Pancreas (tissue), 10 donors: ENCODE measurements around the gene VWA1. TPM values are rescaled to one million over a fixed set of nuclear protein-coding genes. Genes with fewer than 3 reads are reported as not detected.
"Not testable (repeated sequence)": the region's sequence is repeated elsewhere in the genome, so short reads cannot be mapped to it uniquely, and the experiment has no call there.

Experiments used
- ATAC-seq, 4 donors: fragments of 200-7000 bp; cut with Tn5 transposase; one replicate each; pipeline versions ENCODE4 v1.8.0 to v1.9.1; 2020; ENCODE audit warnings: mild to moderate bottlenecking in 4 of 4, moderate library complexity in 4 of 4
- DNase-seq, 6 donors: peaks; one replicate each; pipeline ENCODE4 v3.0.0-alpha.2; 2020
- FAIRE-seq: peaks from 2 replicates; lab custom pipeline; 2012; peaks lifted over from hg19 to GRCh38; lab: Jason Lieb, UNC
- H3K27ac ChIP-seq, 4 donors: fragments of 200-600 bp; sonication (generic); 1 replicate in 3 of 4; 2 replicates in 1 of 4; pipeline versions ENCODE4 v1.5.0 to v1.8.0; 2020
- H3K27me3 ChIP-seq, 4 donors: fragments of 200-600 bp; one replicate each; pipeline ENCODE4 v1.8.0; 2021
- H3K36me3 ChIP-seq, 3 donors: fragments of 200-600 bp; sonication (generic) in 1 of 3; one replicate each; pipeline versions ENCODE4 v1.5.0 to v1.8.0; 2020 to 2021
- H3K4me1 ChIP-seq, 3 donors: fragments of 200-600 bp; one replicate each; pipeline ENCODE4 v1.8.0; 2021
- H3K4me3 ChIP-seq, 4 donors: fragments of 200-600 bp; sonication (generic) in 2 of 4; one replicate each; pipeline versions ENCODE4 v1.5.0 to v1.8.0; 2020 to 2021
- H3K9me3 ChIP-seq, 4 donors: fragments of 200-600 bp; one replicate each; pipeline ENCODE4 v1.8.0; 2021
- WGBS, 2 donors: extraction: QIAGEN DNeasy Blood & Tissue Kit; methylation state at CpG; one replicate each; pipeline ENCODE4 v1.1.7; 2013; 5-methylcytosine and 5-hydroxymethylcytosine counted together
- intact Hi-C, 3 donors: fragments of 100-400 bp; cut with DNase I; formaldehyde crosslinking; loops; one replicate each; pipeline versions ENCODE4 v1.11.1 to v1.14.2; 2022
- polyA plus RNA-seq, 2 donors: library from polyadenylated mRNA; stranded (reverse); fragments of 200-250 nt; gene quantifications; one replicate each; pipeline ENCODE4 v1.2.3, GENCODE V29; 2013
- total RNA-seq, 6 donors: library from RNA; stranded (reverse); fragmentation: NEBNext Ultra II Directional in 4 of 6; extraction: Animal tissue kit (Norgen Biotek cat#: 25700) in 4 of 6; gene quantifications; one replicate each; pipeline versions ENCODE4 v1.2.1 to v1.2.4, GENCODE V29; 2021 to 2023
- TF ChIP-seq, protein P1 (sequence below), 4 donors: fragments of 200-600 bp; sonication (generic) in 3 of 4; IDR thresholded peaks; one replicate each; pipeline versions ENCODE4 v1.5.0 to v1.8.0; 2021; ENCODE audit warnings: antibody characterized with exemption in 4 of 4
- donor health status: healthy with polysubstance abuse.
- donor health status: DM: no; HTN: no; CAD: no; lungs with moderate emphysema.
- donor health status: DM: no; HTN: no; CAD: no.
- donor health status: control.
- donor health status: control.
- donor health status: Bipolar disorder and iron deficiency.
- donor health status: DM: yes; HTN: yes; CAD: no.
- donor health status: DM: no; HTN: no; CAD: no.
- donor health status: DM: no; HTN: no; CAD: no.
- donor health status: DM: yes; HTN: yes; CAD: no.

The VWA1 gene
- total and polyA plus RNA-seq, 8 donors, result 25.4 to 138 (median 55.2) TPM

GRCh38 chr1:1455366-1455884 lies 19.9 kb downstream of the VWA1 start:
- TF ChIP-seq, protein P1, sequence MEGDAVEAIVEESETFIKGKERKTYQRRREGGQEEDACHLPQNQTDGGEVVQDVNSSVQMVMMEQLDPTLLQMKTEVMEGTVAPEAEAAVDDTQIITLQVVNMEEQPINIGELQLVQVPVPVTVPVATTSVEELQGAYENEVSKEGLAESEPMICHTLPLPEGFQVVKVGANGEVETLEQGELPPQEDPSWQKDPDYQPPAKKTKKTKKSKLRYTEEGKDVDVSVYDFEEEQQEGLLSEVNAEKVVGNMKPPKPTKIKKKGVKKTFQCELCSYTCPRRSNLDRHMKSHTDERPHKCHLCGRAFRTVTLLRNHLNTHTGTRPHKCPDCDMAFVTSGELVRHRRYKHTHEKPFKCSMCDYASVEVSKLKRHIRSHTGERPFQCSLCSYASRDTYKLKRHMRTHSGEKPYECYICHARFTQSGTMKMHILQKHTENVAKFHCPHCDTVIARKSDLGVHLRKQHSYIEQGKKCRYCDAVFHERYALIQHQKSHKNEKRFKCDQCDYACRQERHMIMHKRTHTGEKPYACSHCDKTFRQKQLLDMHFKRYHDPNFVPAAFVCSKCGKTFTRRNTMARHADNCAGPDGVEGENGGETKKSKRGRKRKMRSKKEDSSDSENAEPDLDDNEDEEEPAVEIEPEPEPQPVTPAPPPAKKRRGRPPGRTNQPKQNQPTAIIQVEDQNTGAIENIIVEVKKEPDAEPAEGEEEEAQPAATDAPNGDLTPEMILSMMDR (IDR thresholded peaks at IDR 0.05), result no peak

DNA sequence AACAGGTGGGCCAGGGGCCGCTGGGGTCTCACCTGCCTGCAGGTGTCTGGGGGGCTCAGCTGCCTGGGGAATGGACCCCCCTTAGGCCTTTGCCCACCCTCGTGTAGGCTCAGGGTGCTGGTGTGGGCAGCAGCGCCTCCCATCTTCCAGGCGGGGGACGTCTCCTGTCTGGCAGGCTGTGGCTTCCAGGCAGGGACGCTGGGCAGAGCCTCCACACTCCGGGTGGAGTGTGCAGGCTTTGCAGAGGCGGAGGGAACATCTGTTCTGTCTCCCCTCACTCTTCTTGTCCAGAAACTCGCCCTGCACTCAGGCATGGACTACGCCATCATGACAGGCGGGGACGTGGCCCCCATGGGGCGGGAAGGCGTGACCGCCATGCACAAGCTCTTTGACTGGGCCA lies 20.4 kb downstream of the VWA1 start:
- intact Hi-C loops, ATAC-seq, H3K4me1 ChIP-seq, H3K27ac ChIP-seq, H3K4me3 ChIP-seq, H3K36me3 ChIP-seq, H3K9me3 ChIP-seq, FAIRE-seq, DNase-seq, H3K27me3 ChIP-seq: not testable (repeated sequence)
- 67 to 71% methylated on average over 1 to 4 of the region's 15 CpGs for WGBS, 2 donors

More at GRCh38 chr1:1455366-1455884, 19.9 kb downstream of the VWA1 start:
- intact Hi-C loops, result no loop called here
- no peaks in the 10 kb centered on the region for H3K36me3 ChIP-seq
- no peak overlapping the region for H3K27ac ChIP-seq
- no peaks in the 10 kb centered on the region for H3K27me3 ChIP-seq
- ATAC-seq (no peak), FAIRE-seq (no peak), DNase-seq (no peak)
- no peak overlapping the region for H3K4me3 ChIP-seq
- WGBS, 2 donors, result 80 to 92% methylated on average over 23 to 30 of the region's 30 CpGs
- H3K4me1 ChIP-seq, result no peaks in the 10 kb centered on the region
- no peaks in the 10 kb centered on the region for H3K9me3 ChIP-seq

DNA sequence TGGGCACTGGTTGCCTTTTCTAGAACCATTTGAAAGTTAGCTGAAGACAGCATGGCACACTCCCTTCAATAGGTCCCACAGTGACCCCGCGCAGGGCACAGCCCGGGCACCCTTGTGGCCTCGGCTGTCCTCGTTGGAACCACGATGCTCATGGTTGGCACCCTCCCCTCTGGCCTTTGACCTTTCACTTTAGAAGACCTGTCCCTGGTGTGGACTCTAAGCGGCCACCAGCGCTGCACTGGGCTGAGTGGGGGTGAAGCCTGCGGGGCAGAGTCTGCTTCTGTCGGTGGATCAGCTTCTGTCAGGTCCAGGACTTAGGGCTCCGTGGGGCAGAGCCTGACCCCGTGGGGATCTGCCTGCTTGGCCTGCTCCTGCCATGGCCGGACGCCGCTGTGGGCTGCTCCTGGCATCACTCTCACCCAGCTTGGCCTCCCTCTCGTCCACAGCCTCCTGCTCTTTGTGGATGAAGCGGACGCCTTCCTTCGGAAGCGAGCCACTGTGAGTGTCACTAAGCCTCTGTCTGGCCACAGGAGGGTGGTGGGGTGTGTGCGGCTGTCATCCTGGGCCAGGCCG lies 21.3 kb downstream of the VWA1 start:
- ATAC-seq, H3K4me3 ChIP-seq, intact Hi-C loops, H3K27me3 ChIP-seq, DNase-seq, H3K36me3 ChIP-seq, FAIRE-seq, H3K9me3 ChIP-seq, H3K27ac ChIP-seq, H3K4me1 ChIP-seq: not testable (repeated sequence)
- 82 to 90% methylated on average over 16 to 19 of the region's 22 CpGs for WGBS, 2 donors

DNA sequence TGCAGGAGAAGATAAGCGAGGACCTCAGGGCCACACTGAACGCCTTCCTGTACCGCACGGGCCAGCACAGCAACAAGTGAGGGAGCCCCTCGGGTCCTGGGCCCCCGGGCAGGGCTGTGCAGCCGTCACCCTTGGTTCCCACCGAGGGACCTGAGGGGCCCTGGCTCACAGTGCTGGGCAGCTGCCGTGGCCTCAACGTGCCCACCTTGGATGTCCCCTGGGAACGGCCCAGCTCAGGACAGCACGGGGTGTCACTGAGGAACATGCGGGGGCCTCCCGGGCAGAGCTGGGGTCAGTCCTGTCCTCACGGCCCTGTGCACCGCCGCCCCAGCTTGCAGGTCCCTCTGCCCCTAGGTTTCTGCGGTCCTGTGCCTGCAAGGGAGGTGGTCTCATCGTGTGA lies 23.7 kb downstream of the VWA1 start:
- DNase-seq, intact Hi-C loops: not testable (repeated sequence)

DNA sequence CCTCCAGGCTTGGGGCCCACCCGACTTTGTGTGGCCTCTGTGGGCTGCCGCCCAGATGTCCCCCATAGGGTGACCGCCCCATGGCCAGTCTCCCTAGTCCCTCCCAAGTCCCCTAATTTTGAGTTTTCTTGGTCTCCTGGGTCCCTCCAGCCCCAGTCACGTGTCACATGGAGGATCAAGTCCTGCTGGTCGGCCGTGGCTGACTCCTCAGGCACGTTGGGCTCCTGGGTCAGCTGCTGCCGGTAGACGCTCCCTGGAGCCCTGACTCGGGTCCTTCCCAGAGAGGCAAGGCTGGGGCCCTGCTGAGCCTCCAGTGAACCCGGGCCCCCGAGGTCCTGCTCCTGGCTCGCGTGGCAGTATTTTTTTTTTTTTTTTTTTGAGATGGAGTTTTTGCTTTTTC lies 24.2 kb downstream of the VWA1 start:
- DNase-seq, H3K4me1 ChIP-seq, H3K27ac ChIP-seq, FAIRE-seq, H3K36me3 ChIP-seq, H3K9me3 ChIP-seq, H3K4me3 ChIP-seq, ATAC-seq, H3K27me3 ChIP-seq, intact Hi-C loops: not testable (repeated sequence)
- whole genome bisulfite sequencing, 2 donors, result 81 to 86% methylated on average over 14 of the region's 14 CpGs

More for the DNA sequence above, 23.7 kb downstream of the VWA1 start:
- not testable (repeated sequence) for H3K27me3 ChIP-seq, H3K4me1 ChIP-seq, H3K36me3 ChIP-seq, ATAC-seq, H3K27ac ChIP-seq, H3K4me3 ChIP-seq, FAIRE-seq, H3K9me3 ChIP-seq
- 84 to 92% methylated on average over 6 to 15 of the region's 19 CpGs for WGBS, 2 donors

GRCh38 chr1:1460540-1461130 lies 25.1 kb downstream of the VWA1 start:
- no peaks in the 10 kb centered on the region for H3K9me3 ChIP-seq
- FAIRE-seq (no peak), ATAC-seq (no peak), DNase-seq (peak in 1 of 6 donors; percentile 64)
- H3K4me3 ChIP-seq, result no peak overlapping the region
- H3K36me3 ChIP-seq, result no peaks in the 10 kb centered on the region
- H3K27ac ChIP-seq, result no peak overlapping the region
- intact Hi-C loops, result no loop called here
- H3K27me3 ChIP-seq, result no peaks in the 10 kb centered on the region
- TF ChIP-seq, protein P1 (IDR thresholded peaks at IDR 0.05), result no peak
- H3K4me1 ChIP-seq, result no peaks in the 10 kb centered on the region
- WGBS, 2 donors, result 80 to 90% methylated on average over 26 to 27 of the region's 27 CpGs
